SK-N-SH (cell line): ENCODE results near the gene FOXP1. TPM values are rescaled to one million over a fixed set of nuclear protein-coding genes. Genes with fewer than 3 reads are reported as not detected.

ENCODE experiments used
- CTCF ChIA-PET: fragments of 300-600, 350-600 bp; formaldehyde crosslinking; extraction: SDS; loops from one replicate; lab custom pipeline; 2021; lab: Yijun Ruan, JAX
- POLR2A ChIA-PET: fragments of 350-600 bp; sonication (Branson Sonifier 250); formaldehyde crosslinking; extraction: SDS; loops from one replicate; lab custom pipeline; 2020; ENCODE audit warnings: antibody characterized with exemption, inconsistent platforms; lab: Yijun Ruan, JAX
- DNase-seq: peaks from one replicate; pipeline ENCODE4 v3.0.0; 2012
- H2AFZ ChIP-seq: fragments of 200-600 bp; sonication (generic); 2 replicates; pipeline ENCODE4 v1.8.1; 2016; ENCODE audit warnings: antibody characterized with exemption, mild to moderate bottlenecking, low read depth
- H3F3A ChIP-seq: fragments of 200-600 bp; sonication (generic); replicated peaks from 2 replicates; pipeline ENCODE3; 2016; ENCODE audit warnings: antibody characterized with exemption, mild to moderate bottlenecking; ENCODE audit not compliant: insufficient read depth
- H3K27ac ChIP-seq, 2 experiments: fragments of 200-500 bp in 1 of 2; fragments of 200-600 bp in 1 of 2; sonication (Bioruptor generic) in 1 of 2; sonication (generic), shearing (Covaris generic) in 1 of 2; 2 replicates each; pipeline versions ENCODE4 v1.5.1 to v1.6.1; 2014 to 2016; ENCODE audit warnings: low read depth in 2 of 2, inconsistent platforms in 1 of 2, low read length in 1 of 2, mild to moderate bottlenecking in 1 of 2, mixed read lengths in 1 of 2
- H3K27me3 ChIP-seq: fragments of 200-600 bp; sonication (generic), shearing (Covaris generic); 2 replicates; pipeline ENCODE4 v1.6.1; 2016; ENCODE audit warnings: mixed run types; ENCODE audit not compliant: insufficient read depth
- H3K36me3 ChIP-seq, 2 experiments: fragments of 200-500 bp in 1 of 2; fragments of 200-600 bp in 1 of 2; sonication (Bioruptor generic) in 1 of 2; sonication (generic) in 1 of 2; replicated peaks in 1 of 2; 2 replicates each; pipeline versions ENCODE3 to v1.5.1; 2014 to 2016; ENCODE audit warnings: low read length in 1 of 2, mild to moderate bottlenecking in 1 of 2; ENCODE audit not compliant: insufficient read depth in 2 of 2, control insufficient read depth in 1 of 2
- H3K4me1 ChIP-seq, 2 experiments: fragments of 200-500 bp in 1 of 2; fragments of 200-600 bp in 1 of 2; sonication (Bioruptor generic) in 1 of 2; sonication (generic), shearing (Covaris generic) in 1 of 2; 2 replicates each; pipeline versions ENCODE4 v1.5.1 to v1.6.1; 2014 to 2016; ENCODE audit warnings: low read depth in 1 of 2, low read length in 1 of 2, mixed run types in 1 of 2; ENCODE audit not compliant: insufficient read depth in 2 of 2, control insufficient read depth in 1 of 2
- H3K4me2 ChIP-seq: fragments of 200-600 bp; sonication (generic), shearing (Covaris generic); 2 replicates; pipeline ENCODE4 v1.6.1; 2017; ENCODE audit warnings: mixed run types
- H3K4me3 ChIP-seq, 2 experiments: fragments of 200-500 bp in 1 of 2; fragments of 200-600 bp in 1 of 2; sonication (Bioruptor generic) in 1 of 2; sonication (generic), shearing (Covaris generic) in 1 of 2; 2 replicates each; pipeline versions ENCODE4 v1.5.1 to v1.8.1; 2014 to 2016; ENCODE audit warnings: low read depth in 2 of 2, inconsistent platforms in 1 of 2, low read length in 1 of 2, mild to moderate bottlenecking in 1 of 2, mixed read lengths in 1 of 2, moderate library complexity in 1 of 2
- H3K79me2 ChIP-seq: fragments of 200-600 bp; sonication (generic); 2 replicates; pipeline ENCODE4 v1.8.1; 2017; ENCODE audit warnings: mild to moderate bottlenecking; ENCODE audit not compliant: insufficient read depth
- H3K9ac ChIP-seq: fragments of 200-600 bp; sonication (generic); 2 replicates; pipeline ENCODE4 v1.6.1; 2017; ENCODE audit warnings: mixed run types
- H3K9me2 ChIP-seq: fragments of 200-600 bp; sonication (generic); 2 replicates; pipeline ENCODE4 v1.6.1; 2017; ENCODE audit warnings: mixed run types
- H3K9me3 ChIP-seq: fragments of 200-600 bp; sonication (generic); 2 replicates; pipeline ENCODE4 v1.6.1; 2017; ENCODE audit warnings: mixed run types, mild to moderate bottlenecking, moderate library complexity
- H4K20me1 ChIP-seq: fragments of 200-600 bp; sonication (generic); 2 replicates; pipeline ENCODE4 v1.6.1; 2017; ENCODE audit warnings: mild to moderate bottlenecking, mixed run types; ENCODE audit not compliant: insufficient read depth
- ELF1 ChIP-seq: IDR thresholded peaks from 2 replicates; pipeline ENCODE4 v1.4.0; 2012
- EP300 ChIP-seq, 2 experiments: IDR thresholded peaks; 2 replicates each; pipeline versions ENCODE4 v1.4.0 to v1.6.1; 2012; ENCODE audit warnings: borderline replicate concordance in 1 of 2, low read depth in 1 of 2, low read length in 1 of 2
- FOXJ3 ChIP-seq: sonication (generic); formaldehyde crosslinking; IDR thresholded peaks from 2 replicates; pipeline ENCODE4 v1.5.1; 2020; ENCODE audit warnings: mild to moderate bottlenecking, missing genetic modification reagents
- GABPA ChIP-seq: IDR thresholded peaks from 2 replicates; pipeline ENCODE4 v1.4.0; 2012; ENCODE audit warnings: low read depth, mild to moderate bottlenecking
- JUND ChIP-seq: IDR thresholded peaks from 2 replicates; pipeline ENCODE4 v1.4.0; 2012
- MXI1 ChIP-seq: IDR thresholded peaks from 2 replicates; pipeline ENCODE4 v1.6.1; 2012; ENCODE audit warnings: mild to moderate bottlenecking, low read depth, low read length, improper control_type of control experiment
- NFIC ChIP-seq: IDR thresholded peaks from 2 replicates; pipeline ENCODE4 v1.4.0; 2012; ENCODE audit warnings: borderline replicate concordance
- NRF1 ChIP-seq: IDR thresholded peaks from 2 replicates; pipeline ENCODE4 v1.6.1; 2012; ENCODE audit warnings: low read depth, mild to moderate bottlenecking, low read length
- RCOR1 ChIP-seq: fragments of 150-350 bp; IDR thresholded peaks from 2 replicates; pipeline ENCODE4 v1.6.1; 2017; ENCODE audit warnings: antibody characterized with exemption, low read length
- SMC3 ChIP-seq: IDR thresholded peaks from 2 replicates; pipeline ENCODE4 v1.6.1; 2012; ENCODE audit warnings: low read depth, low read length, improper control_type of control experiment
- TAF1 ChIP-seq: IDR thresholded peaks from 2 replicates; pipeline ENCODE4 v1.6.1; 2012; ENCODE audit warnings: low read depth, mild to moderate bottlenecking, low read length, moderate library complexity, borderline replicate concordance
- TCF12 ChIP-seq: IDR thresholded peaks from 2 replicates; pipeline ENCODE4 v1.4.0; 2012
- WGBS: methylation state at CpG from one replicate; pipeline ENCODE4 v1.1.6; 2017; ENCODE audit warnings: low lambda C conversion rate; 5-methylcytosine and 5-hydroxymethylcytosine counted together
- polyA plus RNA-seq, 3 experiments: library from polyadenylated mRNA; depleted of rRNA; stranded (reverse); fragments of >200 nt; gene quantifications; 2 replicates each; pipeline ENCODE4 v1.2.3, GENCODE V29; 2012
- TF ChIP-seq, protein P1 (sequence below): fragments of 200-600 bp; sonication (generic); IDR thresholded peaks from 2 replicates; pipeline ENCODE4 v1.6.1; 2017; ENCODE audit warnings: antibody characterized with exemption, mild to moderate bottlenecking, moderate library complexity
- TF ChIP-seq, protein P2 (sequence below): IDR thresholded peaks from 2 replicates; pipeline ENCODE4 v1.4.0; 2012; ENCODE audit warnings: low read depth, borderline replicate concordance
- TF ChIP-seq, protein P3 (sequence below): IDR thresholded peaks from 2 replicates; pipeline ENCODE4; 2012

Gene FOXP1
- polyA plus RNA-seq, 1 of the 3 experiments (the other 2 are of a cell fraction): 8.8 TPM

DNA sequence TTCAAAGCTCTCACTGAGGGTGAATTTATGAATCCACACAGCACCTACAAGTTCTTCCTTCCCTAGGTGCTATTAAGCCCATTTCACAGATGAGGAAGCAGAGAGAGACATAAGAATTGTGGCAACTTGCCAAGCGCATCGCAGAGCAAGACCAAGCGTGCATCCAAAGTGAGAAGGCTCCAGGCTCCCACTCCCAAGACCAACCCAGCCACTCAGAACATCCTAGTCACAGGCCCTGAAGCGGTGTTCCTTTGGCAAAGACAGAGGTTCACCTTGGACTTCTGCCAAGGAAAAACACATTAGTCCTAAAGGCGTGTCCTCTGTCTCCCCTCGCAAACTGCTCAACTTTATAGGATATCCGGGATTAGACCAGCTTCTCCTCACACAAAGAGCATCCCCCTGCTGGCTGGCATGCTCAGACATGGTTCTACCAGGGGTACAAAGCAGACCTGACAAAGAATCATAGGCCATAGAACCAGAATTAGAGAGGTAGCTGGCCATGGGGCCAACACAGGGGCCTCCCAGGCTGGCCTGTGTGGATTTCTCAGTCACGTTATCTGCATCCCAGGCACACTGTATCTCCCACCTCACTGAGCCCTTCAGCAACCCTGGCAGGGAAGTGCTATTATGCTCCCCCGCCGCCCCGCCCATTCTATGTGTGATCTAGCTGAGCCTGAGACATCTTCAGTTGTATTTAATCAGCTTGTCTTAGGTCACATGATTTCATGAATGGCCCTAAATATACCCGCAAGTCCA lies 160.2 kb downstream of the FOXP1 start:
- Histone ChIP-seq H3K4me2 (no peak overlapping the region), H3K4me1 (peaks cover 0 to 10% of the 10 kb centered on the region in 2 experiments; a peak in 1 of 4 replicates), H3K4me3 (no peak overlapping the region), H3K36me3 (no peaks in the 10 kb centered on the region), H3K79me2 (peaks cover 97% of the 10 kb centered on the region), H3K9me3 (no peaks in the 10 kb centered on the region), H3K9me2 (no peaks in the 10 kb centered on the region), H3F3A (peaks cover 5% of the 10 kb centered on the region), H3K27ac (no peak overlapping the region), H2AFZ (no peak overlapping the region), H3K27me3 (no peaks in the 10 kb centered on the region), H4K20me1 (no peaks in the 10 kb centered on the region; the same call in 1 of the 2 replicates), H3K9ac (no peak overlapping the region)
- DNase-seq: peak; percentile 49
- POLR2A ChIA-PET: no interaction called here
- TF ChIP-seq NFIC: peak; percentile 35; the same call in 1 of the 2 replicates
- TF ChIP-seq, protein P1, sequence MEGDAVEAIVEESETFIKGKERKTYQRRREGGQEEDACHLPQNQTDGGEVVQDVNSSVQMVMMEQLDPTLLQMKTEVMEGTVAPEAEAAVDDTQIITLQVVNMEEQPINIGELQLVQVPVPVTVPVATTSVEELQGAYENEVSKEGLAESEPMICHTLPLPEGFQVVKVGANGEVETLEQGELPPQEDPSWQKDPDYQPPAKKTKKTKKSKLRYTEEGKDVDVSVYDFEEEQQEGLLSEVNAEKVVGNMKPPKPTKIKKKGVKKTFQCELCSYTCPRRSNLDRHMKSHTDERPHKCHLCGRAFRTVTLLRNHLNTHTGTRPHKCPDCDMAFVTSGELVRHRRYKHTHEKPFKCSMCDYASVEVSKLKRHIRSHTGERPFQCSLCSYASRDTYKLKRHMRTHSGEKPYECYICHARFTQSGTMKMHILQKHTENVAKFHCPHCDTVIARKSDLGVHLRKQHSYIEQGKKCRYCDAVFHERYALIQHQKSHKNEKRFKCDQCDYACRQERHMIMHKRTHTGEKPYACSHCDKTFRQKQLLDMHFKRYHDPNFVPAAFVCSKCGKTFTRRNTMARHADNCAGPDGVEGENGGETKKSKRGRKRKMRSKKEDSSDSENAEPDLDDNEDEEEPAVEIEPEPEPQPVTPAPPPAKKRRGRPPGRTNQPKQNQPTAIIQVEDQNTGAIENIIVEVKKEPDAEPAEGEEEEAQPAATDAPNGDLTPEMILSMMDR: peak; percentile 34
- no peak for TF ChIP-seq MXI1
- WGBS: 88% methylated on average over 12 of the region's 12 CpGs
- CTCF ChIA-PET: interaction anchor here (0.6 to 1.8 kb wide), 4 partner anchors 8 to 123 kb away, joined by 3 to 4 read pairs (median 4); no protein-coding TSS in a partner anchor

DNA sequence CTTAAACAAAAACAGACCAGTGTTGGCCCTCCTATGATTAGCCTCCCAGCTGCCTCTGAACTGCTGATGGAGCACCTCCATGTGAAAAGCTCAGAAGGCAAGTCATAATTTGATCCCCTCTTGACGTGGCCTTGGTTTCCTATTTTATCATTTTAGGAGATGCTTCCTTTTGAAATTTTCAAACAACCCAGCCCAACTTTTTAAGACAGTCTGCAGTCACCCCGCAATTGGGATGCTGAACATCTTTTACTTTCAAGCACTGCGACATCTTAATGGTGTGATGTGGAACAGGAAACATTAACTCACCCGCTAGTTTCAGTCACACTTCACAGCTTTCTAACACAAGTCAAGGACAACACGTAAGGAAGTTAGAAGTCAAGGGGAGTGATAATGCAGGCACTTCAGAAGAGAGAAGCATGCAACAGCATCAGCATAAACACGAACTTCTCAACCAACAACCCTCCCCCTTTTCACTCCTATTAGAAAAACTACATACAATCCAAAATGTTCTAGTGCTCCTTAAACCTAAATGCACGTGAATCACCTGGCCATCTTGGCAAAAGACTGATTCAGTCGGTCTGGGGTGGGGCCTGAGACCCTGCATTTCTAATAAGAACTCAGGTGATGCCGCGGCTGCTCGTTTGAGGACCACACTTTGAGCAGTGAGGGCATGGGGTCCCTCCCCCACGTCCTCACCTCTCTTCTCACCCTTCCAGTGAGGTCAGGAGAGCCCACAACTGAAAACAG lies 161.5 kb downstream of the FOXP1 start:
- Histone ChIP-seq H3K9me2 (no peaks in the 10 kb centered on the region), H4K20me1 (no peaks in the 10 kb centered on the region; the same call in 1 of the 2 replicates), H3F3A (peaks cover 5% of the 10 kb centered on the region), H3K27me3 (no peaks in the 10 kb centered on the region), H3K4me1 (peaks cover 0 to 10% of the 10 kb centered on the region in 2 experiments; a peak in 1 of 4 replicates), H3K79me2 (peaks cover 96% of the 10 kb centered on the region), H2AFZ (no peak overlapping the region), H3K9ac (no peak overlapping the region), H3K27ac (no peak overlapping the region), H3K9me3 (no peaks in the 10 kb centered on the region), H3K4me2 (no peak overlapping the region), H3K4me3 (no peak overlapping the region), H3K36me3 (no peaks in the 10 kb centered on the region)
- CTCF ChIA-PET: interaction anchor here (1.7 kb wide), 1 partner anchor 24 kb away, joined by 4 read pairs; no protein-coding TSS in a partner anchor
- POLR2A ChIA-PET: no interaction called here
- no peak for DNase-seq
- WGBS: 95% methylated on average over 12 of the region's 12 CpGs
- TF ChIP-seq, protein P1: no peak
- TF ChIP-seq, protein P2, sequence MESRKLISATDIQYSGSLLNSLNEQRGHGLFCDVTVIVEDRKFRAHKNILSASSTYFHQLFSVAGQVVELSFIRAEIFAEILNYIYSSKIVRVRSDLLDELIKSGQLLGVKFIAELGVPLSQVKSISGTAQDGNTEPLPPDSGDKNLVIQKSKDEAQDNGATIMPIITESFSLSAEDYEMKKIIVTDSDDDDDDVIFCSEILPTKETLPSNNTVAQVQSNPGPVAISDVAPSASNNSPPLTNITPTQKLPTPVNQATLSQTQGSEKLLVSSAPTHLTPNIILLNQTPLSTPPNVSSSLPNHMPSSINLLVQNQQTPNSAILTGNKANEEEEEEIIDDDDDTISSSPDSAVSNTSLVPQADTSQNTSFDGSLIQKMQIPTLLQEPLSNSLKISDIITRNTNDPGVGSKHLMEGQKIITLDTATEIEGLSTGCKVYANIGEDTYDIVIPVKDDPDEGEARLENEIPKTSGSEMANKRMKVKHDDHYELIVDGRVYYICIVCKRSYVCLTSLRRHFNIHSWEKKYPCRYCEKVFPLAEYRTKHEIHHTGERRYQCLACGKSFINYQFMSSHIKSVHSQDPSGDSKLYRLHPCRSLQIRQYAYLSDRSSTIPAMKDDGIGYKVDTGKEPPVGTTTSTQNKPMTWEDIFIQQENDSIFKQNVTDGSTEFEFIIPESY: no peak
- no peak for TF ChIP-seq NRF1
- TF ChIP-seq, protein P3, sequence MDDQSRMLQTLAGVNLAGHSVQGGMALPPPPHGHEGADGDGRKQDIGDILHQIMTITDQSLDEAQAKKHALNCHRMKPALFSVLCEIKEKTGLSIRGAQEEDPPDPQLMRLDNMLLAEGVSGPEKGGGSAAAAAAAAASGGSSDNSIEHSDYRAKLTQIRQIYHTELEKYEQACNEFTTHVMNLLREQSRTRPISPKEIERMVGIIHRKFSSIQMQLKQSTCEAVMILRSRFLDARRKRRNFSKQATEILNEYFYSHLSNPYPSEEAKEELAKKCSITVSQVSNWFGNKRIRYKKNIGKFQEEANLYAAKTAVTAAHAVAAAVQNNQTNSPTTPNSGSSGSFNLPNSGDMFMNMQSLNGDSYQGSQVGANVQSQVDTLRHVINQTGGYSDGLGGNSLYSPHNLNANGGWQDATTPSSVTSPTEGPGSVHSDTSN: no peak
- no peak for TF ChIP-seq ELF1
- TF ChIP-seq JUND: no peak
- TF ChIP-seq RCOR1: no peak
- TF ChIP-seq TAF1: no peak
- no peak for TF ChIP-seq EP300 (IDR thresholded peaks at IDR 0.05; ENCODE audit: borderline replicate concordance in 1 of 2, low read depth in 1 of 2, low read length in 1 of 2)
- no peak for TF ChIP-seq TCF12
- TF ChIP-seq SMC3: no peak
- no peak for TF ChIP-seq FOXJ3
- TF ChIP-seq GABPA: no peak
